BE2C (cell line): ENCODE data around the gene LUC7L.

Source experiments
- DNase-seq: peaks from one replicate; pipeline ENCODE4 v3.0.0-alpha.2; 2020
- H3K27me3 ChIP-seq: fragments of 250-450 bp; sonication (Bioruptor Pico); 2 replicates; pipeline ENCODE4 v1.5.1; 2020; ENCODE audit warnings: mild to moderate bottlenecking
- H3K36me3 ChIP-seq: fragments of 250-450 bp; sonication (Bioruptor Pico); 2 replicates; pipeline ENCODE4 v1.5.1; 2020; ENCODE audit warnings: mild to moderate bottlenecking
- H3K4me1 ChIP-seq: fragments of 250-450 bp; sonication (Bioruptor Pico); 2 replicates; pipeline ENCODE4 v1.5.1; 2020
- H3K4me3 ChIP-seq: 2 replicates; pipeline ENCODE4 v1.5.1; 2011; ENCODE audit warnings: low read depth, low read length
- H3K9me3 ChIP-seq: fragments of 250-450 bp; sonication (Bioruptor Pico); 2 replicates; pipeline ENCODE4 v1.5.1; 2020
- TF ChIP-seq, protein P1 (sequence below): IDR thresholded peaks from 2 replicates; pipeline ENCODE4 v1.5.1; 2012; ENCODE audit warnings: mild to moderate bottlenecking, low read depth, low read length

LUC7L gene

DNA sequence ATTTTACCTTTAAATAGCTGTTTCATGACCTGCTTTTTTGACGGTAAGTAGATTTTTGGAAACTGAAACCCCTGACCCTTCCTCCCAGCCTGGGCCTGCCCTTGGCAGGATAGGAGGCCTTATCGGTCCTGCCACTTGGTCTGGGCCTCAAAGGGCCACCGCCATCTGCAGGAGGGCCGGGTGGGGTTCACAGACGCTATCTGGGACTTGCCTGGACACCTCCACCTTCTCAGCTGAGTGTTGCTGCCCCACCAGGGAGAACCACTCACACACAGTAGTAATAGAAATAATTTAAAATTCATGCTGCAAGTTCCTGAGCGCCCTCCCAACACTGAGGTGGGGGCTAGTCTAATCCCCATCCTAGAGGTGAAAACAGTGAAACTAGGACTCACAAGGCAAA lies 86.2 kb downstream of the LUC7L start:
- no peaks in the 10 kb centered on the region for H3K4me1 ChIP-seq
- TF ChIP-seq, protein P1, sequence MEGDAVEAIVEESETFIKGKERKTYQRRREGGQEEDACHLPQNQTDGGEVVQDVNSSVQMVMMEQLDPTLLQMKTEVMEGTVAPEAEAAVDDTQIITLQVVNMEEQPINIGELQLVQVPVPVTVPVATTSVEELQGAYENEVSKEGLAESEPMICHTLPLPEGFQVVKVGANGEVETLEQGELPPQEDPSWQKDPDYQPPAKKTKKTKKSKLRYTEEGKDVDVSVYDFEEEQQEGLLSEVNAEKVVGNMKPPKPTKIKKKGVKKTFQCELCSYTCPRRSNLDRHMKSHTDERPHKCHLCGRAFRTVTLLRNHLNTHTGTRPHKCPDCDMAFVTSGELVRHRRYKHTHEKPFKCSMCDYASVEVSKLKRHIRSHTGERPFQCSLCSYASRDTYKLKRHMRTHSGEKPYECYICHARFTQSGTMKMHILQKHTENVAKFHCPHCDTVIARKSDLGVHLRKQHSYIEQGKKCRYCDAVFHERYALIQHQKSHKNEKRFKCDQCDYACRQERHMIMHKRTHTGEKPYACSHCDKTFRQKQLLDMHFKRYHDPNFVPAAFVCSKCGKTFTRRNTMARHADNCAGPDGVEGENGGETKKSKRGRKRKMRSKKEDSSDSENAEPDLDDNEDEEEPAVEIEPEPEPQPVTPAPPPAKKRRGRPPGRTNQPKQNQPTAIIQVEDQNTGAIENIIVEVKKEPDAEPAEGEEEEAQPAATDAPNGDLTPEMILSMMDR, result no peak
- H3K27me3 ChIP-seq, result no peaks in the 10 kb centered on the region
- no peaks in the 10 kb centered on the region for H3K9me3 ChIP-seq
- no peak for DNase-seq
- no peak overlapping the region for H3K4me3 ChIP-seq
- H3K36me3 ChIP-seq, result no peaks in the 10 kb centered on the region

DNA sequence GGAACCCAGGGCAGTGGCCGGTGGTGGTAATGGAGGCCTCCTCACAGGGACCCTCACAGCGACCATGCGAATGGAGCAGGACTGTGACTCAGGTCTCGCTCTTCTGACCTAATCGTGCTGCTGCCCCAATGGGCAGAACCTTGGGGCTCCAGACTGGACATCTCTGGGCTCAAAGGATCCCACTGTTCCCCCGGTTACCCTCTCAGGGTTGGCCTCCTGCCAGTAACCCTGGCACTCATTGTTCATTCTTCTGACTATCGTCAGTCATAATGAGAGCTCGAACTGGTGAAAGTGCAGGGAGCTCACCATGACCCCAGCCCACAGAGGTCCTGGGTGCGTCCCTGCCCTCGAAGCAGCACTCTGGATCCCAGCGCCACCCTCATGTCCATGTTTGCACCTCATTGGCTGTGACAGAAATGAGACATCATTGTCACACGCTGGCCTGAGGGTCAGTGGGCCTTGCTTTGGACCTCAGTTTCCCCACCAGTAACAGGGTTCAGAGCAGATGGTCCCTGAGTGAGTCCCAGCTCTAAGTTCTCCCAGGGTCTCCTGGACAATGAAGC lies 86.8 kb downstream of the LUC7L start:
- Histone ChIP-seq H3K4me3 (no peak overlapping the region), H3K9me3 (no peaks in the 10 kb centered on the region), H3K27me3 (no peaks in the 10 kb centered on the region), H3K36me3 (no peaks in the 10 kb centered on the region), H3K4me1 (no peaks in the 10 kb centered on the region)
- TF ChIP-seq, protein P1, result no peak
- no peak for DNase-seq

DNA sequence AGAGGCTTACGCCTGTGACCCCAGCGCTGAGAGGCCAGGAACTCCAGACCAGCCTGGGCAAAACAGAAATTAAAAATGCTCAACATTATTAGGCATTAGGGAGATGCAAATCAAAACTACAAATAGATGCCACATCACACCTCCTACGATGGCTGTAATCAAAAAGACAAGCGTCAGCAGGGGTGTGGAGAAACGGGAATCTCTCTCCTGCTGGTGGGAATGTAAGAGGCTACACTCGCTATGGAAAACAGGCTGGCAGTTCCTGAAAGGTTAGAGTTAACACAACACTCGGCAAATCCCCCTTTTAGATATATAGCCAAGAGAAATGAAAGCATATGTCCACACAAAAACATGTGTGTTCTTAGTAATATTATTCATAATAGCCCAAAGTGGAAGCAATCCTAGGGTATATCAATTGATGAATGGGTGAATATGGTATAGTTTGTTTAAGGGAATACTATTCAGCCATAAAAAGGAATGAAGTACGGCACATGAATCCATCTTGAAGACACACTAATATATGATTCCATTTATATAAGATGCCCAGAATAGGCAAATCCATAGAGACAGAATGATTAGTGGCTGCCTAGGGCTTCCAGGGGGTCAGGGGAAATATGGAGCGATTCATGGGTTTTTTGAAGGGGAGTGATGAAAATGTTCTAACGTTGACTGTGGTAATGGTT lies 88.9 kb downstream of the LUC7L start:
- no peaks in the 10 kb centered on the region for H3K36me3 ChIP-seq
- H3K9me3 ChIP-seq, result no peaks in the 10 kb centered on the region
- H3K4me3 ChIP-seq, result no peak overlapping the region
- no peaks in the 10 kb centered on the region for H3K4me1 ChIP-seq
- no peak for DNase-seq
- H3K27me3 ChIP-seq, result no peaks in the 10 kb centered on the region
- TF ChIP-seq, protein P1, result no peak
